Endothelial cell of umbilical vein (primary cell): ENCODE measurements around the gene RNF130. TPM values are rescaled to one million over a fixed set of nuclear protein-coding genes. Genes with fewer than 3 reads are reported as not detected.

Experiments used
- BruUV-seq: library from RNA; stranded (reverse); fragments of 400-500 nt; replicated peaks from 2 replicates; lab custom pipeline; 2021; lab: Mats Ljungman, UMichigan
- CTCF ChIA-PET: fragments of 300-600, 350-600 bp; sonication (Branson Sonifier 250); formaldehyde crosslinking; loops from one replicate; lab custom pipeline; 2021; ENCODE audit warnings: antibody characterized with exemption, inconsistent platforms; lab: Charles Lee
- POLR2A ChIA-PET: fragments of 300-600, 350-600 bp; sonication (Branson Sonifier 250); formaldehyde crosslinking; loops from one replicate; lab custom pipeline; 2021; ENCODE audit warnings: antibody characterized with exemption, inconsistent platforms; lab: Charles Lee
- DNase-seq: peaks from one replicate; pipeline ENCODE4 v3.0.0-alpha.2; 2011; ENCODE audit warnings: low read depth, low spot score
- FAIRE-seq: peaks from 2 replicates; lab custom pipeline; 2011; peaks lifted over from hg19 to GRCh38; lab: Jason Lieb, UNC
- H2AFZ ChIP-seq: 2 replicates; pipeline ENCODE4 v1.6.0; 2012; ENCODE audit warnings: low read depth, low read length, control low read depth, inconsistent platforms
- H3K27ac ChIP-seq: 2 replicates; pipeline ENCODE4 v1.5.1; 2011; ENCODE audit warnings: low read depth, mild to moderate bottlenecking, control low read depth, low read length, moderate library complexity; ENCODE audit not compliant: insufficient read depth
- H3K27me3 ChIP-seq, 2 experiments: 2 replicates each; pipeline versions ENCODE4 v1.6.0 to v1.6.1; 2011; ENCODE audit warnings: low read length in 2 of 2, mixed read lengths in 1 of 2; ENCODE audit not compliant: control insufficient read depth in 2 of 2, insufficient read depth in 2 of 2
- H3K36me3 ChIP-seq, 2 experiments: 2 replicates in 1 of 2; 3 replicates in 1 of 2; pipeline ENCODE4 v1.5.1; 2011; ENCODE audit warnings: low read length in 2 of 2, mild to moderate bottlenecking in 1 of 2, moderate library complexity in 1 of 2; ENCODE audit not compliant: control insufficient read depth in 2 of 2, insufficient read depth in 2 of 2; ENCODE audit errors: extremely low read depth in 1 of 2
- H3K4me1 ChIP-seq: 3 replicates; pipeline ENCODE4 v1.5.1; 2011; ENCODE audit warnings: mild to moderate bottlenecking, low read length; ENCODE audit not compliant: control insufficient read depth, insufficient read depth; ENCODE audit errors: extremely low read depth
- H3K4me2 ChIP-seq: 2 replicates; pipeline ENCODE4 v1.6.1; 2011; ENCODE audit warnings: low read length, control low read depth, mixed read lengths; ENCODE audit not compliant: insufficient read depth
- H3K4me3 ChIP-seq, 3 experiments: fragments of 200-600 bp in 1 of 3; sonication (generic), shearing (Covaris generic) in 1 of 3; replicated peaks in 1 of 3; 2 replicates each; pipeline ENCODE4 v1.5.1; 2011 to 2016; ENCODE audit warnings: control low read depth in 3 of 3, low read length in 3 of 3, mild to moderate bottlenecking in 2 of 3, inconsistent platforms in 1 of 3, low read depth in 1 of 3, moderate library complexity in 1 of 3; ENCODE audit not compliant: insufficient read depth in 1 of 3
- H3K79me2 ChIP-seq: 2 replicates; pipeline ENCODE4 v1.6.0; 2012; ENCODE audit warnings: low read length, inconsistent platforms; ENCODE audit not compliant: control insufficient read depth, insufficient read depth
- H3K9ac ChIP-seq: replicated peaks from 2 replicates; pipeline ENCODE3; 2011; ENCODE audit warnings: low read length, control low read depth; ENCODE audit not compliant: insufficient read depth; ENCODE audit errors: extremely low read depth
- H3K9me1 ChIP-seq: replicated peaks from 3 replicates; pipeline ENCODE4 v1.6.0; 2011; ENCODE audit warnings: mild to moderate bottlenecking, low read length; ENCODE audit not compliant: control insufficient read depth, insufficient read depth; ENCODE audit errors: extremely low read depth
- H3K9me3 ChIP-seq: replicated peaks from 2 replicates; pipeline ENCODE4 v1.5.1; 2012; ENCODE audit warnings: low read length, inconsistent platforms; ENCODE audit not compliant: control insufficient read depth, insufficient read depth
- H4K20me1 ChIP-seq: replicated peaks from 2 replicates; pipeline ENCODE3; 2011; ENCODE audit warnings: mild to moderate bottlenecking, low read length; ENCODE audit not compliant: control insufficient read depth, insufficient read depth; ENCODE audit errors: extremely low read depth
- CTCF ChIP-seq, 2 donors: IDR thresholded peaks; 1 replicate in 1 of 2; 2 replicates in 1 of 2; pipeline ENCODE4 v1.5.1; 2011; ENCODE audit warnings: low read length in 2 of 2, mild to moderate bottlenecking in 2 of 2, moderate library complexity in 2 of 2, control low read depth in 1 of 2, inconsistent platforms in 1 of 2, low read depth in 1 of 2; ENCODE audit not compliant: insufficient read depth in 1 of 2; ENCODE audit errors: extremely low read depth in 1 of 2
- EZH2 ChIP-seq: IDR thresholded peaks from 2 replicates; pipeline ENCODE4 v1.6.1; 2012; ENCODE audit warnings: borderline replicate concordance, low read depth, mild to moderate bottlenecking, moderate library complexity, low read length, inconsistent platforms; ENCODE audit not compliant: severe bottlenecking
- FOS ChIP-seq: IDR thresholded peaks from 2 replicates; pipeline ENCODE4 v1.6.1; 2011; ENCODE audit warnings: mild to moderate bottlenecking, low read length, moderate library complexity, borderline replicate concordance; ENCODE audit not compliant: insufficient read depth
- GATA2 ChIP-seq: IDR thresholded peaks from 2 replicates; pipeline ENCODE4 v1.7.0; 2011; ENCODE audit warnings: low read depth, mild to moderate bottlenecking, moderate library complexity, mixed read lengths, low read length; ENCODE audit not compliant: insufficient read length, insufficient read depth
- JUN ChIP-seq: IDR thresholded peaks from 2 replicates; pipeline ENCODE4 v1.6.1; 2011; ENCODE audit warnings: borderline replicate concordance, low read depth; ENCODE audit not compliant: insufficient read length, insufficient read depth
- MYC ChIP-seq: IDR thresholded peaks from one replicate; pipeline ENCODE4 v1.6.1; 2011; ENCODE audit warnings: mild to moderate bottlenecking, low read depth, low read length
- POLR2A ChIP-seq: IDR thresholded peaks from 2 replicates; pipeline ENCODE4 v1.6.1; 2012; ENCODE audit warnings: low read depth, mild to moderate bottlenecking, control low read depth, low read length
- POLR2AphosphoS5 ChIP-seq: IDR thresholded peaks from 2 replicates; pipeline ENCODE4 v1.6.1; 2012; ENCODE audit warnings: low read depth, mild to moderate bottlenecking, control low read depth, low read length, moderate library complexity; ENCODE audit not compliant: insufficient read depth
- dilution Hi-C: fragments of 300-500 bp; cut with MboI; formaldehyde crosslinking; loops from one replicate; pipeline ENCODE4 v1.15.0; 2019; ENCODE audit warnings: low sequenced_read_pairs; ENCODE audit not compliant: extremely low pct_ligation_motif_present
- intact Hi-C: fragments of 100-400 bp; cut with micrococcal nuclease; formaldehyde crosslinking; loops from one replicate; pipeline ENCODE4 v1.10.0; 2022
- polyA plus RNA-seq, 4 experiments: library from polyadenylated mRNA; depleted of rRNA in 3 of 4; stranded (reverse) in 3 of 4; unstranded in 1 of 4; fragments of >200 nt; gene quantifications; 2 replicates each; pipeline versions ENCODE4 v1.2.1 to v1.2.3, GENCODE V29; 2011 to 2012; ENCODE audit warnings: missing spikeins in 1 of 4
- total RNA-seq: library from RNA; stranded (reverse); gene quantifications from 2 replicates; pipeline ENCODE4 v1.2.3, GENCODE V29; 2021
- TF ChIP-seq, protein P1 (sequence below): IDR thresholded peaks from 2 replicates; pipeline ENCODE4 v1.6.1; 2011; ENCODE audit not compliant: insufficient read depth, insufficient read length

Gene RNF130
- total and polyA plus RNA-seq, 2 donors (not counting 3 experiments of a cell fraction or from before 2014, with no cell fraction given), result 43.0 to 43.1 TPM

- ChIA-PET POLR2A (no interaction called here), CTCF (interaction anchor here (0.9 kb wide), 1 partner anchor 373 kb away, joined by 3 read pairs; no protein-coding TSS in a partner anchor)
- no peaks in the 10 kb centered on the region for H3K9me3 ChIP-seq
- H2AFZ ChIP-seq, result no peak overlapping the region
- DNase-seq (no peak), FAIRE-seq (no peak)
- H3K27me3 ChIP-seq, result no peaks in the 10 kb centered on the region
- H4K20me1 ChIP-seq, result no peaks in the 10 kb centered on the region
- no TSS peak for BruUV-seq
- H3K9ac ChIP-seq, result no peak overlapping the region
- no peak overlapping the region for H3K27ac ChIP-seq
- H3K79me2 ChIP-seq, result no peaks in the 10 kb centered on the region
- H3K4me1 ChIP-seq, result no peaks in the 10 kb centered on the region
- H3K36me3 ChIP-seq, result no peaks in the 10 kb centered on the region
- dilution Hi-C loops, result no loop called here
- no peak for TF ChIP-seq EZH2
- no peak for TF ChIP-seq GATA2
- TF ChIP-seq JUN, result no peak
- no peak for TF ChIP-seq CTCF (IDR thresholded peaks at IDR 0.05; ENCODE audit: extremely low read depth in 1 of 2, insufficient read depth in 1 of 2, low read depth in 1 of 2, low read length in 2 of 2)
- TF ChIP-seq POLR2AphosphoS5, result no peak
- TF ChIP-seq, protein P1, sequence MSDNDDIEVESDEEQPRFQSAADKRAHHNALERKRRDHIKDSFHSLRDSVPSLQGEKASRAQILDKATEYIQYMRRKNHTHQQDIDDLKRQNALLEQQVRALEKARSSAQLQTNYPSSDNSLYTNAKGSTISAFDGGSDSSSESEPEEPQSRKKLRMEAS, result no peak
- TF ChIP-seq MYC, result no peak
- TF ChIP-seq POLR2A, result no peak
- no peak for TF ChIP-seq FOS
- intact Hi-C loops, result no loop called here
- no peaks in the 10 kb centered on the region for H3K9me1 ChIP-seq
- no peak overlapping the region for H3K4me2 ChIP-seq
- H3K4me3 ChIP-seq, result no peak overlapping the region
Observed at GRCh38 chr5:179955630-179956029, 115.9 kb downstream of the RNF130 start.
